OCI-LY1 (cell line): Measurements from ENCODE around the gene GNAS.
A peak's percentile ranks its signal among the peaks of the same experiment; 100 is the strongest.

Experiments used
- H2AFZ ChIP-seq: fragments of 200-600 bp; sonication (generic), shearing (Covaris generic); 2 replicates; pipeline ENCODE4 v1.6.0; 2014; ENCODE audit warnings: antibody characterized with exemption, mild to moderate bottlenecking, low read length
- H3F3A ChIP-seq: fragments of 200-600 bp; sonication (generic), shearing (Covaris generic); 2 replicates; pipeline ENCODE4 v1.6.0; 2014; ENCODE audit warnings: mild to moderate bottlenecking, antibody characterized with exemption, low read length, moderate library complexity; ENCODE audit not compliant: insufficient read depth
- H3K27ac ChIP-seq: fragments of 200-600 bp; sonication (generic); 2 replicates; pipeline ENCODE4 v1.5.1; 2014; ENCODE audit warnings: low read length, mixed run types, mild to moderate bottlenecking, low read depth; ENCODE audit not compliant: poor library complexity, severe bottlenecking
- H3K27me3 ChIP-seq: fragments of 200-600 bp; sonication (generic); 2 replicates; pipeline ENCODE4 v1.6.0; 2014; ENCODE audit warnings: antibody characterized with exemption, mild to moderate bottlenecking, low read length, moderate library complexity; ENCODE audit not compliant: insufficient read depth
- H3K36me3 ChIP-seq: fragments of 200-600 bp; sonication (generic); 2 replicates; pipeline ENCODE4 v1.6.1; 2014; ENCODE audit warnings: mild to moderate bottlenecking, antibody characterized with exemption, low read length, moderate library complexity, mixed read lengths; ENCODE audit not compliant: insufficient read depth
- H3K4me1 ChIP-seq: fragments of 200-600 bp; sonication (generic); 2 replicates; pipeline ENCODE4 v1.5.1; 2014; ENCODE audit warnings: mild to moderate bottlenecking, low read length, moderate library complexity; ENCODE audit not compliant: insufficient read depth, severe bottlenecking
- H3K4me2 ChIP-seq: fragments of 200-600 bp; sonication (generic), shearing (Covaris generic); 2 replicates; pipeline ENCODE4 v1.6.1; 2014; ENCODE audit warnings: low read length
- H3K4me3 ChIP-seq: fragments of 200-600 bp; sonication (generic); 2 replicates; pipeline ENCODE4 v1.5.1; 2014; ENCODE audit warnings: low read length, low read depth, mild to moderate bottlenecking, mixed read lengths; ENCODE audit not compliant: poor library complexity, severe bottlenecking
- H3K79me2 ChIP-seq: fragments of 200-600 bp; shearing (Covaris generic); 2 replicates; pipeline ENCODE4 v1.6.1; 2016; ENCODE audit warnings: mixed run types, low read length, mixed read lengths; ENCODE audit not compliant: insufficient read depth
- H3K9ac ChIP-seq: fragments of 200-600 bp; sonication (generic), shearing (Covaris generic); 2 replicates; pipeline ENCODE4 v1.6.1; 2014; ENCODE audit warnings: mild to moderate bottlenecking, low read length, mixed read lengths
- H3K9me2 ChIP-seq: fragments of 200-600 bp; sonication (generic), shearing (Covaris generic); 2 replicates; pipeline ENCODE4 v1.6.1; 2014; ENCODE audit warnings: low read depth, mild to moderate bottlenecking, low read length, mixed read lengths
- H3K9me3 ChIP-seq: fragments of 200-600 bp; shearing (Covaris generic); 2 replicates; pipeline ENCODE4 v1.6.1; 2014; ENCODE audit warnings: low read length, mixed read lengths
- H4K20me1 ChIP-seq: fragments of 200-600 bp; sonication (generic), shearing (Covaris generic); 2 replicates; pipeline ENCODE4 v1.6.0; 2016; ENCODE audit warnings: mild to moderate bottlenecking, low read length; ENCODE audit not compliant: insufficient read depth
- EZH2 ChIP-seq: fragments of 200-600 bp; sonication (generic), shearing (Covaris generic); IDR thresholded peaks from 2 replicates; pipeline ENCODE4 v1.8.0; 2017; ENCODE audit warnings: borderline replicate concordance, mixed run types, mild to moderate bottlenecking, antibody characterized with exemption, low read length, moderate library complexity, mixed read lengths
- TF ChIP-seq, protein P1 (sequence below): fragments of 200-600 bp; sonication (generic), shearing (Covaris generic); IDR thresholded peaks from 2 replicates; pipeline ENCODE4 v1.5.1; 2017; ENCODE audit warnings: mild to moderate bottlenecking, antibody characterized with exemption, low read length, moderate library complexity, mixed read lengths

Gene GNAS

DNA sequence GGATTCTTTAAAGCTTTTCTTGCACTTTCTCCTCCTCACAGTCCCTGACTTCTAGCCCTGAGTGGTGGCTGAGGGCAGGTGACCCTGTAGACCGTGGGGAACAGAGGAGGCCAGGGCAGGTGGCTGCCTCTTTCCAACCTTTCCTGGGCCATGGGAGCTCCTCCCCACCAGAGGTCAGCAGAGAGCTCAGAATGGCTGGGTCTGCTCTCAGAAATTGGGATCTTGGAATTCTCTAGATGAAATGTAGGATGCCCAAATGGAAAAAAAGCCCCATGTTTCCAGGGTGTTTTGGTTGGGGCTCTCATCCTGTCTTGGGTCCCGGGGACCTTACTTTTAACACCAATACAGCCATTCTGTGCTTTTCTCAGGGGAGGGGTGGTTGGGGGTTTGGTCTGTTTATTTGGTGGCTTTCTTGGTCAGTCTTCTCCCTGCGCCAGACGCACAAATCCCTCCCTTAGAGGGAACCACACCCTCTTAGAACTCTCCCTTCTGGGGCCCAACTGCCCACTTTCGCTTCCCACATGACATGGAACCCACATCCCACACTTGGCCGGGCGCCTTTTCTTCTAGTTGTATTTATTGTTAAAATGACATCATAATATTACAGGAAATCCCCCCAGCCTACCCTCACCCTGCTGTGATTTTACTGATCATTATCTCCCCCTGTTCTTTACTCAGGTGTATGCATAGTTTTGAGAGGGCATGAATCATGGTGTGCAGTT, 17.9 kb downstream of the GNAS start:
- Histone ChIP-seq H3K9me2 (no peaks in the 10 kb centered on the region), H3K4me1 (no peaks in the 10 kb centered on the region), H3K36me3 (no peaks in the 10 kb centered on the region), H3K4me3 (no peak overlapping the region), H3K9me3 (no peaks in the 10 kb centered on the region), H3F3A (no peaks in the 10 kb centered on the region), H4K20me1 (no peaks in the 10 kb centered on the region), H3K79me2 (no peaks in the 10 kb centered on the region), H2AFZ (no peak overlapping the region), H3K27ac (no peak overlapping the region), H3K9ac (no peak overlapping the region), H3K27me3 (no peaks in the 10 kb centered on the region), H3K4me2 (no peak overlapping the region)
- TF ChIP-seq, protein P1, sequence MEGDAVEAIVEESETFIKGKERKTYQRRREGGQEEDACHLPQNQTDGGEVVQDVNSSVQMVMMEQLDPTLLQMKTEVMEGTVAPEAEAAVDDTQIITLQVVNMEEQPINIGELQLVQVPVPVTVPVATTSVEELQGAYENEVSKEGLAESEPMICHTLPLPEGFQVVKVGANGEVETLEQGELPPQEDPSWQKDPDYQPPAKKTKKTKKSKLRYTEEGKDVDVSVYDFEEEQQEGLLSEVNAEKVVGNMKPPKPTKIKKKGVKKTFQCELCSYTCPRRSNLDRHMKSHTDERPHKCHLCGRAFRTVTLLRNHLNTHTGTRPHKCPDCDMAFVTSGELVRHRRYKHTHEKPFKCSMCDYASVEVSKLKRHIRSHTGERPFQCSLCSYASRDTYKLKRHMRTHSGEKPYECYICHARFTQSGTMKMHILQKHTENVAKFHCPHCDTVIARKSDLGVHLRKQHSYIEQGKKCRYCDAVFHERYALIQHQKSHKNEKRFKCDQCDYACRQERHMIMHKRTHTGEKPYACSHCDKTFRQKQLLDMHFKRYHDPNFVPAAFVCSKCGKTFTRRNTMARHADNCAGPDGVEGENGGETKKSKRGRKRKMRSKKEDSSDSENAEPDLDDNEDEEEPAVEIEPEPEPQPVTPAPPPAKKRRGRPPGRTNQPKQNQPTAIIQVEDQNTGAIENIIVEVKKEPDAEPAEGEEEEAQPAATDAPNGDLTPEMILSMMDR = peak; percentile 91
- TF ChIP-seq EZH2 = no peak

DNA sequence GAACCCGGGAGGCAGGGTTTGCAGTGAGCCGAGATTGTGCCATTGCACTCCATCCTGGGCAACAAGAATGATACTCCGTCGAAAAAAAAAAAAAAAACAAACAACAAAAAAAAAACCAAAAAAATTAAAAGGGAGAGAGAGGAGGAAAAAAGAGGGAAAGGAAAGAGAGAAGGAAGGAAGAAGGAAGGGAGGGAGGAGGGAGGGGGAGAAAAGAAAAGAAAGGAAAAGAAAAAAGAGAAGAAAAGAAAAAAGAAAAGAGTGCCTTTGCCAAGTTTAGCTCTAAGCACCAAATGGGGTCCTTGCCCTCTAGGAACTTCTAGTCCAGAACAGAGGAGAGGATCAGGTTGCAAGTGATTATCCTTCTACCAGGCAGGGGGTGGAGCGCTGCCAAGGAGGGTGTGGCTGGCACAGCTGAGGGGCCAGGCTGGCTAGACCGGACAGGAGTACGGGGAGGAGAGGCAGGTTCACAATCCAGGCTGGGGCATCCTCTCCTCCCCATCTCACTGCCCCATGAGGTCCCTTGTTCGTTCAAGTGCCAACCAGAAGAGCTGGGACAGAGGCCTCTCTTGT, 19.1 kb downstream of the GNAS start:
- Histone ChIP-seq H3K4me1 (no peaks in the 10 kb centered on the region), H3K4me2 (no peak overlapping the region), H3K9ac (no peak overlapping the region), H2AFZ (no peak overlapping the region), H3K27ac (no peak overlapping the region), H3K4me3 (no peak overlapping the region), H3K9me2 (no peaks in the 10 kb centered on the region), H3F3A (no peaks in the 10 kb centered on the region), H3K36me3 (no peaks in the 10 kb centered on the region), H3K79me2 (no peaks in the 10 kb centered on the region), H4K20me1 (no peaks in the 10 kb centered on the region), H3K9me3 (no peaks in the 10 kb centered on the region), H3K27me3 (no peaks in the 10 kb centered on the region)
- no peak for TF ChIP-seq EZH2
- TF ChIP-seq, protein P1 = no peak

DNA sequence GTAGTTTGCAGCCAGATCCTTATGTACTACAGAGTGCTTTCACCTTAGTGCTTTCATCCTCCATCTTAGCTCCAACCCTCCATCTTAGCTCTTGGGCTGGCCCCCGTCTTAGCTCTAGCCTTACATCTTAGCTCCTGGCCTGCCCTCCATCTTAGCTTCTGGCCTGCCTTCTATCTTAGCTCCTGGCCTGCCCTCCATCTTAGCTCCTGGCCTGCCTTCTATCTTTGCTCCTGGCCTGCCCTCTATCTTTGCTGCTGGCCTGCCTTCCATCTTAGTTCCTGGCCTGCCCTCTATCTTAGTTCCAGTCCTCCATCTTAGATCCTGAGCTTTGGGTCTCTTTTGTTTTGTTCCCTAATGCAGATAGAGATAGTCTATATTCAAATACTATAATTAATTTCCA, 22.0 kb downstream of the GNAS start:
- no peak overlapping the region for H3K27ac ChIP-seq
- no peak overlapping the region for H3K4me2 ChIP-seq
- H3K9me2 ChIP-seq = no peaks in the 10 kb centered on the region
- no peaks in the 10 kb centered on the region for H3K36me3 ChIP-seq
- no peaks in the 10 kb centered on the region for H3K27me3 ChIP-seq
- H4K20me1 ChIP-seq = no peaks in the 10 kb centered on the region
- no peaks in the 10 kb centered on the region for H3K9me3 ChIP-seq
- H2AFZ ChIP-seq = 0 out of 2 replicates have a peak overlapping the region, but pooled peaks have one; percentile 41
- H3K4me3 ChIP-seq = no peak overlapping the region
- TF ChIP-seq, protein P1 = no peak
- no peak for TF ChIP-seq EZH2
- H3F3A ChIP-seq = no peaks in the 10 kb centered on the region
- no peaks in the 10 kb centered on the region for H3K4me1 ChIP-seq
- no peaks in the 10 kb centered on the region for H3K79me2 ChIP-seq
- no peak overlapping the region for H3K9ac ChIP-seq
